Parathyroid adenoma (tissue), 2 donors: ENCODE data around the gene GFPT2.

Experiments used
- H2AFZ ChIP-seq: fragments of 300-600 bp; sonication (generic); one replicate; pipeline ENCODE4 v1.7.0; 2017; ENCODE audit warnings: antibody characterized with exemption, mild to moderate bottlenecking
- H3K27ac ChIP-seq: fragments of 300-600 bp; sonication (generic); one replicate; pipeline ENCODE4 v1.7.0; 2017
- H3K27me3 ChIP-seq: fragments of 300-600 bp; sonication (generic); one replicate; pipeline ENCODE4 v1.7.0; 2017; ENCODE audit warnings: low read length; ENCODE audit not compliant: control insufficient read depth, insufficient read depth
- H3K36me3 ChIP-seq: fragments of 300-600 bp; sonication (generic); one replicate; pipeline ENCODE4 v1.7.0; 2017; ENCODE audit warnings: low read length; ENCODE audit not compliant: control insufficient read depth, insufficient read depth
- H3K4me1 ChIP-seq: fragments of 300-600 bp; sonication (generic); one replicate; pipeline ENCODE4 v1.7.0; 2017; ENCODE audit warnings: control low read depth
- H3K4me2 ChIP-seq: fragments of 300-600 bp; sonication (generic); one replicate; pipeline ENCODE4 v1.7.0; 2017; ENCODE audit warnings: low read length
- H3K4me3 ChIP-seq: fragments of 300-600 bp; sonication (generic); one replicate; pipeline ENCODE4 v1.7.0; 2017; ENCODE audit warnings: low read depth, low read length
- H3K79me2 ChIP-seq: fragments of 300-600 bp; sonication (generic); one replicate; pipeline ENCODE4 v1.7.0; 2017; ENCODE audit warnings: control low read depth
- H3K9ac ChIP-seq: fragments of 300-600 bp; sonication (generic); one replicate; pipeline ENCODE4 v1.7.0; 2017; ENCODE audit warnings: mild to moderate bottlenecking
- H3K9me3 ChIP-seq: fragments of 300-600 bp; sonication (generic); one replicate; pipeline ENCODE4 v1.7.0; 2017; ENCODE audit warnings: low read length; ENCODE audit not compliant: control insufficient read depth
- TF ChIP-seq, protein P1 (sequence below): fragments of 300-600 bp; sonication (generic); IDR thresholded peaks from one replicate; pipeline ENCODE4 v1.7.0; 2017; ENCODE audit warnings: antibody characterized with exemption, mild to moderate bottlenecking
- donor health status: primary hyperparathyroidism.

GFPT2 gene

DNA sequence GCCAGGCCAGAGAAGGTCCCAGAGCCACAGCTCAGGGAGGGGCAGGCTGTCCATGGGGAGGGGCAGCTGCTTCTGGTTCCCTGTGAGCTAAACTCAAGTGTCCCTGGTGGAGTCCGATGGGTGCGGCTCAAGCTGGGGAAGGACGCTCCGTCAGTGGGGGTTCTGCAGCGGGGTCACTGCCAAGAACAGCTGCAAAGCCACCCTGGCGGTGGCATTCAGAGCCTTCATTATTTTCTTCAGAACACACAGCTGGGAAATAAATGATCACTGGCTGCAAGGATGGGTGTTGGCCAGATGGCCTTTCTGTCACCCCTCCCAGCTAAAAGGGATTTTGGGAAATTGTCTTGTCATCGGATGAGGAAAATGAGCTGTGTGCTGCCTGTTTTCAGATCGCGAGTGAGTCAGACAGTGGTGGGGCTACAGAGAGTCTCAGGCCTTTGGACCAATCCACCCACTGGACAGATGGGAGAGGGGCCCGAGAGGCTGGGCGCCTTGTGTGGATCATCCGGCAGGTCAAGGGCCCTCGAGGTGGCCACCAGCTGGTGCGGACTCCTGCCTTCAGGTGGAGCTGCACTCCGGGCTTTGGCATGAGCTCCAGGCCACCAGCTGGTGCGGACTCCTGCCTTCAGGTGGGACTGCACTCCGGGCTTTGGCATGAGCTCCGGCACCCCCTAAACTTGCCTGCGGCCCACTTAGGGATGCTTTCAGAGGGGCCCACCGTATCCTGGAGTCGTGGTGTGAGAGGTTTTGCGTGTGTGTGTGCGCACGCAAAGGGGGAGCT lies 17.9 kb upstream of the GFPT2 start:
- Histone ChIP-seq H3K9ac (no peak overlapping the region), H3K27me3 (no peaks in the 10 kb centered on the region), H3K27ac (no peak overlapping the region)

DNA sequence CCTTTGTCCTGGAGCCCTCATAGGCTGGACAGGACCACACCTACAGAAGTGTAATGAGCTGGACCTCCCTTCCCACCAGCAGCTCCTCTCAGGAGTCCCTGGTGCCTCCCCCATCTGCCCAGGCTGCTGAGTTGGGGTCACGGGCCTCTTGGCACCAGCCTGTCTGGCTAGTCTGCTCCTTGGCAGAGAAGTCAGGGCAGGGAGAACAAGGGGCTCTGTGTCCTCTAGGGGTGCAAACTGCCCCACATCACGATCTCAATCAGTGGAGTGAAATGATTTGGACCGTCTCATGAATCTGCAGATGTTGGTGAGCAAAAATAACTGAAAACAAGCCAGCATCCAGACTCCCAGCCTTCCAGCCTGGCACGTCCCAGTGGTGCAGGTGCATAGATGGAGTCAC lies 14.9 kb upstream of the GFPT2 start:
- Histone ChIP-seq H3K27ac (no peak overlapping the region), H3K4me2 (no peak overlapping the region), H2AFZ (no peak overlapping the region), H3K4me3 (no peak overlapping the region), H3K9me3 (no peaks in the 10 kb centered on the region), H3K36me3 (no peaks in the 10 kb centered on the region), H3K27me3 (no peaks in the 10 kb centered on the region), H3K9ac (no peak overlapping the region), H3K79me2 (no peaks in the 10 kb centered on the region), H3K4me1 (no peaks in the 10 kb centered on the region)
- TF ChIP-seq, protein P1, sequence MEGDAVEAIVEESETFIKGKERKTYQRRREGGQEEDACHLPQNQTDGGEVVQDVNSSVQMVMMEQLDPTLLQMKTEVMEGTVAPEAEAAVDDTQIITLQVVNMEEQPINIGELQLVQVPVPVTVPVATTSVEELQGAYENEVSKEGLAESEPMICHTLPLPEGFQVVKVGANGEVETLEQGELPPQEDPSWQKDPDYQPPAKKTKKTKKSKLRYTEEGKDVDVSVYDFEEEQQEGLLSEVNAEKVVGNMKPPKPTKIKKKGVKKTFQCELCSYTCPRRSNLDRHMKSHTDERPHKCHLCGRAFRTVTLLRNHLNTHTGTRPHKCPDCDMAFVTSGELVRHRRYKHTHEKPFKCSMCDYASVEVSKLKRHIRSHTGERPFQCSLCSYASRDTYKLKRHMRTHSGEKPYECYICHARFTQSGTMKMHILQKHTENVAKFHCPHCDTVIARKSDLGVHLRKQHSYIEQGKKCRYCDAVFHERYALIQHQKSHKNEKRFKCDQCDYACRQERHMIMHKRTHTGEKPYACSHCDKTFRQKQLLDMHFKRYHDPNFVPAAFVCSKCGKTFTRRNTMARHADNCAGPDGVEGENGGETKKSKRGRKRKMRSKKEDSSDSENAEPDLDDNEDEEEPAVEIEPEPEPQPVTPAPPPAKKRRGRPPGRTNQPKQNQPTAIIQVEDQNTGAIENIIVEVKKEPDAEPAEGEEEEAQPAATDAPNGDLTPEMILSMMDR: no peak

More for the DNA sequence above, 17.9 kb upstream of the GFPT2 start:
- no peaks in the 10 kb centered on the region for H3K79me2 ChIP-seq
- no peak overlapping the region for H3K4me2 ChIP-seq
- H3K36me3 ChIP-seq: no peaks in the 10 kb centered on the region
- TF ChIP-seq, protein P1: no peak
- no peaks in the 10 kb centered on the region for H3K4me1 ChIP-seq
- no peaks in the 10 kb centered on the region for H3K9me3 ChIP-seq
- no peak overlapping the region for H2AFZ ChIP-seq
- H3K4me3 ChIP-seq: no peak overlapping the region

- Histone ChIP-seq H3K4me1 (no peaks in the 10 kb centered on the region), H3K4me2 (no peak overlapping the region), H3K79me2 (no peaks in the 10 kb centered on the region), H3K9ac (no peak overlapping the region), H3K9me3 (no peaks in the 10 kb centered on the region), H3K4me3 (no peak overlapping the region), H2AFZ (no peak overlapping the region), H3K36me3 (no peaks in the 10 kb centered on the region), H3K27ac (no peak overlapping the region), H3K27me3 (no peaks in the 10 kb centered on the region)
- TF ChIP-seq, protein P1: no peak
Observed at GRCh38 chr5:180367300-180367699, 14.2 kb upstream of the GFPT2 start.

DNA sequence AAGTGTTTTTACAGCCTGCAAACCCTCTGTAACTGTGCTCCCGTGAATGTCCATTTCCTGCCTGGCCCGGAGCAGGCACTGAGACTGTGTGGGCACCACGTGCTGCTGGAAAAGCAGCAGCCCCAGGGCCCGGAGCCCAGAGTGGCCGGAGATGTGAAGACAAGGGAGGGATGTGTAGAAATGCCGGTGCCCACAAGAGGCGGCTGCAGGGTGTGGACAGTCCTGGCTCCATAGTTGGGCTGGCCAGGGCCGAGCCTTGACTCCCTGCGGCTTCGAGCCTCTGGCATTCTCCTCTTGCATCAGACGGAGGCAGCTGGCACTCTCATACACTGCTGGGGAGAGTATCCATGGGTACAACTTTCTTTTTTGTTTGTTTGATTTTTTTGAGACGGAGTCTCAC lies 13.2 kb upstream of the GFPT2 start:
- TF ChIP-seq, protein P1: no peak
- Histone ChIP-seq H3K4me1 (no peaks in the 10 kb centered on the region), H3K4me3 (no peak overlapping the region), H3K4me2 (no peak overlapping the region), H3K36me3 (no peaks in the 10 kb centered on the region), H2AFZ (no peak overlapping the region), H3K27me3 (no peaks in the 10 kb centered on the region), H3K9ac (no peak overlapping the region), H3K27ac (no peak overlapping the region), H3K9me3 (no peaks in the 10 kb centered on the region), H3K79me2 (no peaks in the 10 kb centered on the region)

- no peaks in the 10 kb centered on the region for H3K36me3 ChIP-seq
- H3K27ac ChIP-seq: no peak overlapping the region
- TF ChIP-seq, protein P1: no peak
- H3K9ac ChIP-seq: no peak overlapping the region
- H2AFZ ChIP-seq: no peak overlapping the region
- H3K27me3 ChIP-seq: no peaks in the 10 kb centered on the region
- no peaks in the 10 kb centered on the region for H3K9me3 ChIP-seq
- no peaks in the 10 kb centered on the region for H3K79me2 ChIP-seq
- H3K4me2 ChIP-seq: no peak overlapping the region
- H3K4me3 ChIP-seq: no peak overlapping the region
- H3K4me1 ChIP-seq: no peaks in the 10 kb centered on the region
Observed at GRCh38 chr5:180365829-180366228, 12.7 kb upstream of the GFPT2 start.
